Urothelium cell line (cell line): Measurements from ENCODE around the gene HKDC1.
"Not testable (repeated sequence)": the region's sequence is repeated elsewhere in the genome, so short reads cannot be mapped to it uniquely, and the experiment has no call there.

Experiments used
- DNase-seq: peaks from one replicate; pipeline ENCODE4 v3.0.0; 2011; ENCODE audit warnings: low spot score, mixed read lengths
- FAIRE-seq: peaks from 2 replicates; lab custom pipeline; 2011; peaks lifted over from hg19 to GRCh38; lab: Jason Lieb, UNC

Gene HKDC1

DNA sequence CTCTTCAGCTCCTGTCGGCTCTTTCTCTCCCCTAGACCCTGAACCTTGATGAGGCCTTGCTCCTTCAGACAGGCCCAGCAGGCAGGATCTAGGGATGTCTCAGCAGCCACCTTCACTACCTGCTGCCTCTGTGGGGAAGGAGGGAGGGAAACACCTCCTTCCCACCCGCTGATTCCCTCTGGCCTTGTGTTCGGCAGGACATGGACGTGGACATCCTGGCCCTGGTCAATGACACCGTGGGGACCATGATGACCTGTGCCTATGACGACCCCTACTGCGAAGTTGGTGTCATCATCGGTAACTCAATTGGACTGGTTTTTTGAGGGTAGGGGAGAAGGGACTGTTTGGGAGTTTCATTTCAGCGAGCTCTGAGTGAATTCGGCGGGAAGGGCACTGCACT is 20.3 kb downstream of the HKDC1 start:
- DNase-seq (no peak), FAIRE-seq (no peak)

DNA sequence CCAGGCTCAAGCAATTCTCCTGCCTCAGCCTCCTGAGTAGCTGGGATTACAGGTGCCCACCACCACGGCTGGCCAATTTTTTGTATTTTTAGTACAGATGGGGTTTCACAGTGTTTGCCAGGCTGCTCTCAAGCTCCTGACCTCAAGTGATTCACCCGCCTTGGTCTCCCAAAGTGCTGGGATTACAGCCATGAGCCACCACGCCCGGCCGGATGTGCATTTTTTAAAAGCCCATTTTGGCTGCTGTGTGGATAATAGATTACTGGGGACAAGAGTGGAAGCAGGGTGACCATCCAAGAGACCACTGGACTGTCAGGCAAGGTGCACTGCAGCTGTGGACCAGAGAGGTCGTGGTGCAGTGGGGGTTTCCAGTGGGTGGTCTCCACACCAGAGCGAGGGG is 21.4 kb downstream of the HKDC1 start:
- DNase-seq (no peak), FAIRE-seq (no peak)

DNA sequence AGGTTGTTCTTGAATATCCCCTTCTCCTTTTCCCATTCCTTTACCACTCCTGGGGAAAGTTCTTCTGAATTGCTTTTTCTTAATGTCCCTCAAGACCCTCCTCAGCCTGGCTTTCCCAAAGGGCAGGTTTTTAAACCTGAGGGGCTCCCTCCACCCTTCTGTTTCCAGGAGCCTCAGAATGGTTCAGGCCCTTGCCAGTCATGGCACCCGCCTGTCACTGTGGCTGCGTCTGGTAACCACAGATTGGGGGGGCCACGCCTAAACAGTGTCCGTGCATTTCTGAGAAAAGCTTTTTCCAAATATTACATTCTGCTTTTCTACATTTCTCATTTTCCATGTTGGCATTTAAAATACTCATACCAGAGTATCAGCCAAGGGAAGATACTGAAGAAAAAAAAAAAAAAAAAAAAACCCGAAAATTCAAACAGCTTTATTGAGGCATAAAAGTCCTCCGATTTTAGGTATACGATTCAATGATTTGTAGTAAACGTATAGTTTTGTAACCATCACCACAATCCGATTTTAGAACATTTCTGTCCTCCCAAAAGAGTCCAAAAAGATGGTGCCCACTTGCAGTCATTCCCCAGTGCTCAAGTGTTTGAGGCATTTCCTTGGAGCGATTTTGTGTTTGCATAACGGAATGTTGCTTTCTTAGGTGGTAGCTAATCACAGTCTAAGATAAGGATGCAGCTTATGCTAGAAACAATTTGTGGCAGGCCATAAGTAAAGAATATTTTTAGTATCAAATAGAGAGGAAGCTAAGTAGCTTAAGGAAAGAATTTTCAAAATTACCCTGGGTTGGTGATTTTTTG is 22.1 kb downstream of the HKDC1 start:
- no peak for FAIRE-seq

DNA sequence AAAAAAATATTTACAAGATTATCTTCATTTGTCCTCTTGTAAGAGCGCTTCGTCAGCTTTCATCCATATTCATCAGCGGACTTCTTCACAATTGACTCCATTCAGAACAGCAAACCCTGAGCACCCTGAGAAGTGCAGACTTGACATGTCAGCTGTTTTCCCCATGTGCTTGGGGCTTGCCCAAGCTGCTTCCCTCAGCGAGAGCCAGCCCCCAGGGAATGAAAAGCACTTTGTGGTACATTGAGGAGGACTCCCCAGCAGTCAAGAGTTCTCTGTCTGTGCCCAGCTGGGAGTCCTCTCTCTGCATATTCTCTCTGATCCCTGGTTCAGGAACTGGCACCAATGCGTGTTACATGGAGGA is 22.7 kb downstream of the HKDC1 start:
- no peak for FAIRE-seq

More for the DNA sequence above, 22.1 kb downstream of the HKDC1 start:
- DNase-seq = no peak

DNA sequence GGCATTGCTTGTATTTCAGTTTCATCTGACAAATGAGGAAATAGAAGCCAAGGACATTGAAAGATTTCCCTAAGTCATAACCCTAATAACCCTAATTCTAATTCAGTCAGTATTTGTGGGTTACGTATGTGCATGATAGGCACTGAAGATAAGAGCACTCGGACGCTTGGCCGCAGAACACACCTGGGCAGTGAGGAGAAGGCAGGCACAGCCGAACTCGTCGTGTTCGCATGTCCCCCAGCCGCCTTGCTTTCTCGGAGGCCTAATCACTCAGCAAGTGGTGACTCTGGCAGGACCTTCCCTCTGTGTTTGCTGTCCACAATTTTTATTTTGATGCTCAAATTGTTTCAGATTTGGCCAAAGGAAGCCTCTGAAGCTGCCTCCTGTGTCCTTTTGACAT is 23.7 kb downstream of the HKDC1 start:
- no peak for FAIRE-seq
- no peak for DNase-seq

More for the DNA sequence above, 22.7 kb downstream of the HKDC1 start:
- no peak for DNase-seq

DNA sequence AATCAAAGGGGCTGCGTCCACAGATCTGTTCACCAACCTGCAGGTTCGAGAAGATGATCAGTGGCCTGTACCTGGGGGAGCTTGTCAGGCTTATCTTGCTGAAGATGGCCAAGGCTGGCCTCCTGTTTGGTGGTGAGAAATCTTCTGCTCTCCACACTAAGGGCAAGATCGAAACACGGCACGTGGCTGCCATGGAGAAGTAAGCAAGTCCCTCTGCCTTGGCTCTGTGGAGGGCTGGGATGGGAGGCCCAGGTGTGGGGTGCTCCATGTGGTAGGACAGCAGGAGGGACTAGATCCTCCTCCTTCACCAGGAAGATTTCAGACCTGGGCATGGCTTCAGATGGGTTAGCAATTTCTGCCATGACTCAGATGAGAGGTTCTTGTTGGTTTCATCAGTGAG is 25.9 kb downstream of the HKDC1 start:
- FAIRE-seq = no peak
- DNase-seq = no peak

DNA sequence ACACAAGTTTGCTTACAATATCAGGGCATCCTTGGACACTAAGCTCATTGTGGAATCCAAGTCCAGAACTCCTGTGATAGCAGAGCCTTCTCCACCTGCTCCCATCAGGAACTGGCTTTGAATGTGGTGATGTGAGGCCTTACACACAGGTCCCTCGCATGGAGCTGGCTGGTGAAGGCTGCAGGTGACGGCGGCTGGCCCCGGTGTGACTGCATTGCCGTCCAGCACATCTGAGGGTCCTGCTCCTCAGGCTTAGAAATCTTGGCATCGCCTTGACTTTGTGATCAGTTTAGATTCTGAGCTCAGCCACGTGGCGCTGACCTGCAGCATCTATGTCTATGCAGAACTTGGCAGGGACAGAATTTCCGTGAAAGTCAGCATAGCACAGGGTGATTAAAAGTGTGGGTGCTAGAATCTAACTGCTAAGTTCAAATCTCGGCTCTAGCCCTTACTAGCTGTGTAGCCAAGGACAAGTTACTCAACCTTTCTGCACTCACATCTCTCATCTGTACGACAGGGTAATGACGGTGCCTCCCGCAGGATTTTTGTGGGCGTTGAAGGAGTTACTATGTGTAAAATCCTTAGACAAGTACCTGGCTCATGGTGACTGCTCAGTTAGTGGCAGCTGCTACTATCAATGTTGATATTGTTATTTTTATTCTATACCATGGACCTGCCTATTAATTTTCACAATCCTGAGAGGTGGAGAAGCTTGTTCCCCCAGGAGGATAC is 26.6 kb downstream of the HKDC1 start:
- FAIRE-seq = no peak
- DNase-seq = no peak

DNA sequence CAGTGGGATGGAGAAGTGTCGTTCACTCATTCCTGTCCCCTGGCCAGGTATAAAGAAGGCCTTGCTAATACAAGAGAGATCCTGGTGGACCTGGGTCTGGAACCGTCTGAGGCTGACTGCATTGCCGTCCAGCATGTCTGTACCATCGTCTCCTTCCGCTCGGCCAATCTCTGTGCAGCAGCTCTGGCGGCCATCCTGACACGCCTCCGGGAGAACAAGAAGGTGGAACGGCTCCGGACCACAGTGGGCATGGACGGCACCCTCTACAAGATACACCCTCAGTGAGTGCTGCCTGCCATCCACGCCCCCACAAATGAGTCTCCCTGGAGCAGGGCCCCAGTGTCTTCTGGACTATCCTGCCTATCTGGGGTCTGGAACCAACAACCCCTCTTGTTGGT is 27.2 kb downstream of the HKDC1 start:
- DNase-seq (no peak), FAIRE-seq (no peak)

DNA sequence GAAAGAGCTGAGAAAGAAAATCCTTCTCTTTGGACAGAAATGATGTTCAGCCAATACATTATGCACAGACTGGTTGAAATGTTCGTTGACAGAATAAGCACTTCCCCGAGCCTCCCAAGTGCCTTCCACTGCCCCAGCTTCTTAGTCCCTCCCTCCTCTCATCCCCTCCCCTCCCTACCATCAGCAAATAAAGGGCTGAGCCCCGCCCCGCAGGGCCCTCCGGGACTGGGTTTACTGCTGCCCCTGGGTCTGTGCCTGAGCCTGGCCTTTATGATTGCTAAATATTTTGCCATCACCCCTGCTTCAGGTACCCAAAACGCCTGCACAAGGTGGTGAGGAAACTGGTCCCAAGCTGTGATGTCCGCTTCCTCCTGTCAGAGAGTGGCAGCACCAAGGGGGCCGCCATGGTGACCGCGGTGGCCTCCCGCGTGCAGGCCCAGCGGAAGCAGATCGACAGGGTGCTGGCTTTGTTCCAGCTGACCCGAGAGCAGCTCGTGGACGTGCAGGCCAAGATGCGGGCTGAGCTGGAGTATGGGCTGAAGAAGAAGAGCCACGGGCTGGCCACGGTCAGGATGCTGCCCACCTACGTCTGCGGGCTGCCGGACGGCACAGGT is 28.1 kb downstream of the HKDC1 start:
- no peak for FAIRE-seq

DNA sequence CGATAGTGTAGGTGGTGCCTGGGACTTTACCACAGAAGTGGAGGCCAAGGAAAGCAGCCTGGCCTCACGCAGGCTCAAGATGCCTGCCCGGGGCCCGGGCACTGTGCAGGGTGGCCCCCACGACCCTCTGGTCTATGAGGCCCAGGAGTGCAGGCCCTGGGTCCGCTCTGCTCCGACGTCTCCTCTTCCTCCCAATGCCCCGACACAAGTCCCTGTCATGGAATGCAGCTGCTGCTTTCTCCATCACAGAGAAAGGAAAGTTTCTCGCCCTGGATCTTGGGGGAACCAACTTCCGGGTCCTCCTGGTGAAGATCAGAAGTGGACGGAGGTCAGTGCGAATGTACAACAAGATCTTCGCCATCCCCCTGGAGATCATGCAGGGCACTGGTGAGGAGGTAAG is 29.9 kb downstream of the HKDC1 start:
- FAIRE-seq (no peak), DNase-seq (no peak)

More for the DNA sequence above, 28.1 kb downstream of the HKDC1 start:
- no peak for DNase-seq

DNA sequence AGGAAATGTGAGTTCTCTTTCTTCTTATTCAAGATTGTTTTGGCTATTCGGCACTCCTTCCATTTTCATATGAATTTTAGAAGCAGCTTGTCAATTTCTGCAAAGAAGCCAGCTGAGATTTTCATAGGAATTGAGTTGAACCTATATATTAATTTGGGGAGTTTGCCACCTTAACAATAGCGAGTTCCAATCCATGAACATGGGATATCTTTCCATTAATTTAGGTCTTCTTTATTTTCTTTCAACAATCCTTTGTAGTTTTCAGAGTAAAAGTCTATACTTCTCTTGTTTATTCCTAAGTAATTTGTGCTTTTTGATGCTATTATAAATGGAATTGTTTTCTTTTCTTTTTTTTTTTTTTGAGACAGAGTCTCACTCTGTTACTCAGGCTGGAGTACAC is 31.3 kb downstream of the HKDC1 start:
- not testable (repeated sequence) for DNase-seq, FAIRE-seq

DNA sequence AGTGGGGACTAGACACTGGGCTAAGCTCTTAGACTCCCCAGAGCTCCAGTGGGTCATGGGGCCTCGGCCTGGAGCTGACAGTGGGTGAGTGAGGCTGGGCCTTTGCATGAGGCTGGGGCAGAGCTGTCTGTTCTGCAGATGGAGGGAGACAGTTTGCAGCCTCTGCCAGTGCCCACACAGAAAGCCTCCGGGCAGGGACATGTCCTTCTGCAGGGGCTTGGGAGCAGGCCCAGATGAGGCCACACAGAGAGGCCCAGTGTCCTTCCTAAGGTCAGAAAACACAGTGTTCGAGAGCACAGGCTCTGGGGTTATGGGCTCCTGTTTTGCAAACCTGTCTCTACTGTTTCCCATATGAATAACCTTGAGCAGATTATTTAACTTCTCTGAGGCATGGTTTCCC is 33.0 kb downstream of the HKDC1 start:
- no peak for DNase-seq
- FAIRE-seq = no peak

DNA sequence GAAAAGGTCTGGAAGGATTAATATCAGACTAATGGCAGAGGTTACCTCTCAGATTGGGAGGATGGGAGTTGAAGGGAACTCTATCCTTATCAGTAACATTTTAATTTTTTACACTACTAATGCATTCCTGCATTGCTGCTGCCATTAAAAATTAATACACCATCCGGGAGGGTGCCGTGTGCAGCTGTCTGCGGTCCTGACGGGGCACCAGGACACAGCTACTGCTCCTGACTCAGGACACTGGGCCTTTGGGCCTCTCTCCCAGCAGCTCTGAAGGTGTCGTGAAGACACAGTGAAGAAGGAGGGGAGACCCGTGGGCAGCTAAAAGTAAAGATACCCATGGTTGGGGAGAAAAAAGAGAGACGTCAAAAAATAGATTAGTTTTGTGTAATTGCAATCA is 34.7 kb downstream of the HKDC1 start:
- FAIRE-seq = no peak
- no peak for DNase-seq

DNA sequence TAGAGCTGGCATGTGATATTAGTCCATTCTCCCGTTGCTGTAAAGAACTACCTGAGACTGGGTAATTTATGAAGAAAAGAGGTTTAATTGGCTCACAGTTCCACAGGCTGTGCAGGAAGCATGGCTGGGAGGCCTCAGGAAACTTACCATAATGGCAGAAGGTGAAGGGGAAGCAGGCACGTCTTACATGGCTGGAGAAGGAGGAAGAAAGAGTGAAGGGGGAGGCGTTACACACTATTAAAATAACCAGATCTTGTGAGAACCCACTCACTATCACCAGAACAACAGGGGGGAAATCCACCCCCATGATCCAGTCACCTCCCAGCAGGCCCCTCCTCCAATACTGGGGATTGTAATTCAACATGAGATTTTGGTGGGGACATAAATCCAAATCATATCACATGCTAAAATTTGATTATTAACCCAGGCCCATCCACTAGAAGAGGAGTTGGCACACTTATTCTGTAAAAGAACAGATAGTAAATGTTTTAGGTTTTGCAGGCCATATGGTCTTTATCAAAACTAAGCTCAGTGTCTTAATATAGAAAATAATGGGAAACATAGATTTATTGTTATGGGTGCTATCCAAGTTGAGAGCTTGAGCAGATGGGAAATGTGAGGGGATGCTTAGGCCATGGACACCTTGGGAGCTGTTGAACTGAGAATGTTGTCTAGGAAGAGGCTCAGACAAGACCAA is 39.6 kb downstream of the HKDC1 start:
- DNase-seq (no peak), FAIRE-seq (no peak)

DNA sequence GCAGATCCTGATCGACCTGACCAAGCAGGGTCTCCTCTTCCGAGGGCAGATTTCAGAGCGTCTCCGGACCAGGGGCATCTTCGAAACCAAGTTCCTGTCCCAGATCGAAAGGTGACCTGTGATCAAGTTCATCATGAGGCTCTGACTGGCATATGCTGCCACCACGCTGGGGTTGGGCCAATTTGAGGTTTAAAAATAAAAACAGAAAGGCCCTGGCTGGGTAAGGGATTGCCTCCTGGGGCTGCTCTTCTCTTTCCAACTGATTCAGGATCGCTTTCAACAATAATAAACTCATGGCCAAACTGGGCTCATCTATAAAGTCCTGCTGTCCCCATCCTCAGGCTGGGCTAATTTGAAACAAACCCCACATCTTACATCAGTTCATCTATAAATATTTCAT is 41.1 kb downstream of the HKDC1 start:
- DNase-seq (no peak), FAIRE-seq (no peak)

DNA sequence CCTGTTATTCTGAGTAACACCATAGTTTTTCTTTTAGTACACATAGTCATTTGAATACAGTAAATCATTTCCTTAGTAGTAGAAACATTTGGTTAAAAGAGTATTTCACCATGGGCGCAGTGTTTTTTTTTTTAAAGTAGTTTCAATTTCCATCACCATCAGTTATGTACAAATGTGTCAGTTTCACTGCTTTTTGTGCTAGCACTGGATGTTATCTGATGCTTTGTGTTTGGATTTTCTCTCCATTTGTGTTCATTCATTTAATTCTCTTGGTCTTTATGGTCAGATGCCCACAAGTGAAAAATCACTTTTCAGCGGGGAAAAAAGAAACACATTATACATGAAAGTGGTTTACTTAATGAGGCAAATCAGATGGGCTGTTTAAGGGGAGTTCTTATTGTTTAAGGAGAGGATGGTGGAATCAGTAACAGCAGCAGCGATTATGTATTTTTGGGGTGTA is 42.2 kb downstream of the HKDC1 start:
- DNase-seq (no peak), FAIRE-seq (no peak)

DNA sequence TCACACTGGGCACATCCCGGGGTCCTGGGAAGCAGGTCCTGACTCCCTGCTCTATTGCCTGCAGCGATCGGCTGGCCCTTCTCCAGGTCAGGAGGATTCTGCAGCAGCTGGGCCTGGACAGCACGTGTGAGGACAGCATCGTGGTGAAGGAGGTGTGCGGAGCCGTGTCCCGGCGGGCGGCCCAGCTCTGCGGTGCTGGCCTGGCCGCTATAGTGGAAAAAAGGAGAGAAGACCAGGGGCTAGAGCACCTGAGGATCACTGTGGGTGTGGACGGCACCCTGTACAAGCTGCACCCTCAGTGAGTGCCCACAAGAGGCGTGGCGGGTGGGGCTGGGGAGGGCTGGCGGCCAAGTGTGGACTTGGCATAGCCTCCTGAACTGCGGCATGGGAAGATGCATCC is 45.4 kb downstream of the HKDC1 start:
- FAIRE-seq = no peak
- no peak for DNase-seq

DNA sequence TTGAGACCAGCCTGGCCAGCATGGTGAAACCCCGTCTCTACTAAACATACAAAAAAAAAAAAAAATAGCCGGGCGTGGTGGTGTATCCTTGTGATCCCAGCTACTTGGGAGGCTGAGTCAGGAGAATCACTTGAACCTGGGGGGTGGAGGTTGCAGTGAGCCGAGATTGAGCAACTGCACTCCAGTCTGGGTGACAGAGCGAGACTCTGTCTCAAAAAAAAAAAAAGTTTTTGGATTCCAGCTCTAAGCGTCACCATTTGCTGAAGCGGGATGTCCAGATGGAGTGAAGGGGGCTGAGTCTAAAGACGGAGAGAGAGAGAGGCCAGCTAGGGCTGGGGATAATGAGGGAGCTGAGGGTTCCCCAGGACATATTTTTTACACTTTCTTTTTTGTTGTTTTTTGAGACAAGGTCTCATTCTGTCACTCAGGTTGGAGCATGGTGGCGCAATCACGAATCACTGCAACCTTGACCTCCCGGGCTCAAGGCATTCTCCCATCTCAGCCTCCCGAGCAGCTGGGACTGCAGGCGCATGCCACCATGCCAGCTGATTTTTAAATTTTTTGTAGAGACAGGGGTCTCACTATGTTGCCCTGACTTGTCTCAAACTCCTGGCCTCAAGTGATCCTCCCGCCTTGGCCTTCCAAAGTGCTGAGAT is 48.8 kb downstream of the HKDC1 start:
- FAIRE-seq = no peak
- peak; percentile 38 for DNase-seq

DNA sequence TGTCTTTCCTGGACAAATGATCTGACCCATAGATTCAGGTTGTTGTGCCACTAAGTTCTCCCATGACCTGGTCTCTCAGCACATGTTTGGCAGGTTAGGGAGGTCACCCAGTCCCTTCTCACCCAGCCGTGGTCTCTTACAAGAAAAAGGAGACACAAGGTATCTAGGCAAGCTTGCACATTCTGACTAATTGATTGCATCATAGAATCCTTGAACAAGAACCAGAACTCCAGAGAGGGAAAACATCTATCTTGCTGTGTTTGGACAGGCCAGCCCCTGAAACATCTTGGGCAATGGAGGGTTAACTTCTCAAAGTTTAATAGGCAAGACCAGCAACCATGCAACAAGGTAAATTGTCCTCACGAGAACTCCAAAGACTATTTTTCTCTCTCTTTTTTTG is 49.6 kb downstream of the HKDC1 start:
- no peak for DNase-seq
- FAIRE-seq = no peak

DNA sequence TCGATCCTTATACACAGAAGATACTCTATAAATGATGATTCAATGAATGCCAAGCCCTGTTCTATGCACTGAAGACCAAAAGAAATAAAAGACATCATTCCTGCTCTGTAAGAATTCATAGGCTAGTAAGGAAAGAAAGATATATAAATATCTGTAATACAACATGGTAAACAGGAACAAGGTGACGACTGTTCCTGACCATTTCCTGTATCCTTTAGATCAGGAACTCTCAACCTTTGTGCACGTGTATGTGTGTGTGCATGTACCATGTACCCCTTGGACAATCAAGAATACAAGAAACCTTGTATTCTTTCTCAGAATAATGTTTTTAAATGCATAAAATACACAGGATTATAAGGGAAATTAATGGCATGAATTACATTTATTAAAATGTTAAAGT is 50.9 kb downstream of the HKDC1 start:
- no peak for FAIRE-seq

DNA sequence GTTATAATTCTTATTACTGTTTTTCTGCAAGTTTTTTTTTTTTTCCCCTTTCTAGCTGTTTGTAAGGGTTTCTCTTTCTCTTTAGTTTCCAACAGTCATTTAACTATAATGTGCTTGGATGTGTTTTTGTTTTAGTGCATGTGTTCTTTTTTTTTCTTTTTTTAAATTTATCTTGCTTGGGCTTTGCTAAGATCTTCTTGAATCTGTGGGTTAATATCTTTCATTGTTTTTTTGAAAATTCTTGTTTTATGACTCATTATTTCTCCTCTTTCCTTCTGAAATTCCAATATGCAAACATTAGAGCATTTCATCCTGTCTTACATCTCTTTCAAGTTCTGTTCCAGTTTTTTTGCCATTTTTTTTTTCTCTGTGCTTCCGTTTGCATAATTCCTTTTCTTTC is 52.5 kb downstream of the HKDC1 start:
- no peak for FAIRE-seq
- DNase-seq = peak; percentile 26

More for the DNA sequence above, 50.9 kb downstream of the HKDC1 start:
- no peak for DNase-seq
